DOHH2 (cell line): ENCODE measurements around the gene ITGA11.

Source experiments
- H3F3A ChIP-seq: fragments of 200-600 bp; sonication (generic), shearing (Covaris generic); 2 replicates; pipeline ENCODE4 v1.6.0; 2016; ENCODE audit warnings: antibody characterized with exemption, mild to moderate bottlenecking; ENCODE audit not compliant: control insufficient read depth, insufficient read depth
- H3K27ac ChIP-seq: fragments of 200-600 bp; sonication (generic); 2 replicates; pipeline ENCODE4 v1.5.1; 2014; ENCODE audit warnings: low read depth, mild to moderate bottlenecking, low read length, moderate library complexity
- H3K27me3 ChIP-seq: fragments of 200-600 bp; sonication (generic); 2 replicates; pipeline ENCODE4 v1.6.1; 2014; ENCODE audit warnings: mild to moderate bottlenecking, low read length, mixed read lengths; ENCODE audit not compliant: control insufficient read depth
- H3K36me3 ChIP-seq: fragments of 200-600 bp; sonication (generic); 2 replicates; pipeline ENCODE4 v1.6.1; 2014; ENCODE audit warnings: mild to moderate bottlenecking, low read length, moderate library complexity, mixed read lengths; ENCODE audit not compliant: control insufficient read depth
- H3K4me1 ChIP-seq: fragments of 200-600 bp; sonication (generic); 2 replicates; pipeline ENCODE4 v1.6.1; 2014; ENCODE audit warnings: mild to moderate bottlenecking, low read length, mixed read lengths; ENCODE audit not compliant: control insufficient read depth
- H3K4me2 ChIP-seq: fragments of 200-600 bp; sonication (generic); 2 replicates; pipeline ENCODE4 v1.6.0; 2014; ENCODE audit warnings: mild to moderate bottlenecking, low read length, moderate library complexity
- H3K4me3 ChIP-seq: fragments of 200-600 bp; sonication (generic); 2 replicates; pipeline ENCODE4 v1.5.1; 2014; ENCODE audit warnings: mild to moderate bottlenecking, low read length, mixed read lengths
- H3K79me2 ChIP-seq: fragments of 200-600 bp; sonication (generic); 2 replicates; pipeline ENCODE4 v1.6.1; 2014; ENCODE audit warnings: mild to moderate bottlenecking, low read length, mixed read lengths; ENCODE audit not compliant: control insufficient read depth
- H3K9me2 ChIP-seq: fragments of 200-600 bp; sonication (generic); replicated peaks from 2 replicates; pipeline ENCODE4 v1.6.1; 2014; ENCODE audit warnings: mild to moderate bottlenecking, low read length, mixed read lengths; ENCODE audit not compliant: control insufficient read depth
- H3K9me3 ChIP-seq: fragments of 200-600 bp; sonication (generic); 2 replicates; pipeline ENCODE4 v1.6.1; 2014; ENCODE audit warnings: antibody characterized with exemption, low read length, mixed read lengths; ENCODE audit not compliant: control insufficient read depth, insufficient read depth
- H4K20me1 ChIP-seq: fragments of 200-600 bp; sonication (generic); 2 replicates; pipeline ENCODE4 v1.6.0; 2014; ENCODE audit warnings: low read depth, mild to moderate bottlenecking, antibody characterized with exemption, low read length, moderate library complexity; ENCODE audit not compliant: control insufficient read depth, insufficient read depth
- CTCF ChIP-seq: fragments of 200-600 bp; sonication (generic); IDR thresholded peaks from one replicate; pipeline ENCODE4 v1.5.1; 2014; ENCODE audit warnings: antibody characterized with exemption, mild to moderate bottlenecking, low read depth, low read length; ENCODE audit not compliant: poor library complexity, severe bottlenecking
- EZH2phosphoT487 ChIP-seq: fragments of 200-600 bp; sonication (generic); IDR thresholded peaks from 2 replicates; pipeline ENCODE4 v1.6.1; 2017; ENCODE audit warnings: borderline replicate concordance, mild to moderate bottlenecking, antibody characterized with exemption, low read length, moderate library complexity, mixed read lengths

Gene ITGA11

GRCh38 chr15:68265081-68265480, 166.9 kb downstream of the ITGA11 start:
- Histone ChIP-seq H3K9me2 (no peaks in the 10 kb centered on the region), H3K27me3 (peaks cover 36% of the 10 kb centered on the region), H3K36me3 (no peaks in the 10 kb centered on the region), H3K4me1 (no peaks in the 10 kb centered on the region), H3F3A (no peaks in the 10 kb centered on the region), H4K20me1 (no peaks in the 10 kb centered on the region), H3K4me2 (no peak overlapping the region), H3K79me2 (no peaks in the 10 kb centered on the region), H3K4me3 (no peak overlapping the region), H3K27ac (no peak overlapping the region), H3K9me3 (no peaks in the 10 kb centered on the region)
- TF ChIP-seq CTCF (no peak), EZH2phosphoT487 (no peak)

- Histone ChIP-seq H3F3A (no peaks in the 10 kb centered on the region), H3K27ac (no peak overlapping the region), H3K36me3 (no peaks in the 10 kb centered on the region), H4K20me1 (no peaks in the 10 kb centered on the region), H3K4me2 (no peak overlapping the region), H3K4me3 (no peak overlapping the region), H3K9me2 (no peaks in the 10 kb centered on the region), H3K9me3 (no peaks in the 10 kb centered on the region), H3K4me1 (0 out of 2 replicates have a peak, but pooled peaks cover 2% of the 10 kb centered on the region), H3K27me3 (peaks cover 36% of the 10 kb centered on the region), H3K79me2 (no peaks in the 10 kb centered on the region)
- no peak for TF ChIP-seq CTCF
- no peak for TF ChIP-seq EZH2phosphoT487
Measured at GRCh38 chr15:68264282-68264681, 167.7 kb downstream of the ITGA11 start.

GRCh38 chr15:68262514-68263356, 169.2 kb downstream of the ITGA11 start:
- 0 out of 2 replicates have a peak, but pooled peaks cover 2% of the 10 kb centered on the region for H3K4me1 ChIP-seq
- no peak for TF ChIP-seq EZH2phosphoT487
- no peak for TF ChIP-seq CTCF
- no peak overlapping the region for H3K4me3 ChIP-seq
- no peaks in the 10 kb centered on the region for H3K36me3 ChIP-seq
- peaks cover 30% of the 10 kb centered on the region for H3K27me3 ChIP-seq
- H3K9me3 ChIP-seq: no peaks in the 10 kb centered on the region
- H3F3A ChIP-seq: peaks cover 4% of the 10 kb centered on the region; the same call in 1 of the 2 replicates
- no peak overlapping the region for H3K27ac ChIP-seq
- H4K20me1 ChIP-seq: no peaks in the 10 kb centered on the region
- no peaks in the 10 kb centered on the region for H3K9me2 ChIP-seq
- H3K4me2 ChIP-seq: no peak overlapping the region
- no peaks in the 10 kb centered on the region for H3K79me2 ChIP-seq
